Keratinocyte (primary cell): ENCODE measurements around the gene PTPRU. TPM values are rescaled to one million over a fixed set of nuclear protein-coding genes. Genes with fewer than 3 reads are reported as not detected.

ENCODE experiments used
- DNase-seq: peaks from one replicate; pipeline ENCODE4 v3.0.0-alpha.2; 2011; ENCODE audit warnings: low read depth, missing footprints, low spot score
- FAIRE-seq: peaks from 2 replicates; lab custom pipeline; 2011; peaks lifted over from hg19 to GRCh38; lab: Jason Lieb, UNC
- H2AFZ ChIP-seq: 2 replicates; pipeline ENCODE4 v1.6.0; 2012; ENCODE audit warnings: low read length, control low read depth, inconsistent platforms; ENCODE audit not compliant: control insufficient read depth
- H3K27ac ChIP-seq: 2 replicates; pipeline ENCODE4 v1.5.1; 2011; ENCODE audit warnings: low read length; ENCODE audit not compliant: control insufficient read depth, insufficient read depth
- H3K27me3 ChIP-seq: 3 replicates; pipeline ENCODE4 v1.6.0; 2011; ENCODE audit warnings: low read length; ENCODE audit not compliant: control insufficient read depth, insufficient read depth; ENCODE audit errors: extremely low read depth
- H3K36me3 ChIP-seq, 2 experiments: 2 replicates in 1 of 2; 3 replicates in 1 of 2; pipeline ENCODE4 v1.5.1; 2011; ENCODE audit warnings: low read length in 2 of 2, mild to moderate bottlenecking in 1 of 2; ENCODE audit not compliant: control insufficient read depth in 2 of 2, insufficient read depth in 2 of 2; ENCODE audit errors: extremely low read depth in 1 of 2
- H3K4me1 ChIP-seq: 3 replicates; pipeline ENCODE4 v1.5.1; 2011; ENCODE audit warnings: low read length; ENCODE audit not compliant: control insufficient read depth, insufficient read depth; ENCODE audit errors: extremely low read depth
- H3K4me2 ChIP-seq: 3 replicates; pipeline ENCODE4 v1.6.0; 2011; ENCODE audit warnings: low read depth, low read length; ENCODE audit not compliant: control insufficient read depth, insufficient read depth; ENCODE audit errors: extremely low read depth
- H3K4me3 ChIP-seq, 3 experiments: fragments of 200-600 bp in 1 of 3; sonication (generic) in 1 of 3; 2 replicates in 2 of 3; 3 replicates in 1 of 3; pipeline ENCODE4 v1.5.1; 2011 to 2016; ENCODE audit warnings: low read length in 3 of 3, mild to moderate bottlenecking in 3 of 3, control low read depth in 2 of 3, inconsistent platforms in 1 of 3, low read depth in 1 of 3, mixed read lengths in 1 of 3, mixed run types in 1 of 3, moderate library complexity in 1 of 3; ENCODE audit not compliant: control insufficient read depth in 2 of 3, insufficient read depth in 2 of 3; ENCODE audit errors: extremely low read depth in 1 of 3
- H3K79me2 ChIP-seq: 2 replicates; pipeline ENCODE4 v1.6.0; 2012; ENCODE audit warnings: low read length; ENCODE audit not compliant: control insufficient read depth, insufficient read depth
- H3K9ac ChIP-seq: 3 replicates; pipeline ENCODE4 v1.6.0; 2011; ENCODE audit warnings: low read length; ENCODE audit not compliant: control insufficient read depth, insufficient read depth; ENCODE audit errors: extremely low read depth
- H3K9me1 ChIP-seq: 3 replicates; pipeline ENCODE4 v1.6.0; 2011; ENCODE audit warnings: low read length; ENCODE audit not compliant: control insufficient read depth, insufficient read depth; ENCODE audit errors: extremely low read depth
- H3K9me3 ChIP-seq: 2 replicates; pipeline ENCODE4 v1.5.1; 2012; ENCODE audit warnings: low read depth, low read length; ENCODE audit not compliant: control insufficient read depth
- H4K20me1 ChIP-seq: 3 replicates; pipeline ENCODE4 v1.6.0; 2011; ENCODE audit warnings: low read length; ENCODE audit not compliant: control insufficient read depth, insufficient read depth; ENCODE audit errors: extremely low read depth
- CTCF ChIP-seq, 3 experiments: IDR thresholded peaks in 1 of 3; conservative IDR thresholded peaks in 1 of 3; optimal IDR thresholded peaks in 1 of 3; 2 replicates in 2 of 3; 3 replicates in 1 of 3; pipeline versions ENCODE3 to v1.5.1; 2011; ENCODE audit warnings: low read length in 3 of 3, mild to moderate bottlenecking in 3 of 3, moderate library complexity in 2 of 3, control low read depth in 1 of 3, inconsistent platforms in 1 of 3; ENCODE audit not compliant: insufficient read depth in 2 of 3; ENCODE audit errors: extremely low read depth in 1 of 3
- EZH2 ChIP-seq: IDR thresholded peaks from one replicate; pipeline ENCODE4 v1.6.1; 2012; ENCODE audit warnings: inconsistent platforms, mild to moderate bottlenecking, low read length, moderate library complexity
- dilution Hi-C: fragments of 300-500 bp; cut with MboI; formaldehyde crosslinking; loops from one replicate; pipeline ENCODE4 v1.7.0; 2020; ENCODE audit warnings: low sequenced_read_pairs; ENCODE audit not compliant: extremely low pct_ligation_motif_present
- polyA plus RNA-seq, 5 experiments: library from polyadenylated mRNA; depleted of rRNA in 3 of 5; stranded (reverse) in 3 of 5; stranded (forward) in 1 of 5; unstranded in 1 of 5; fragments of >200 nt; gene quantifications; 1 replicate in 1 of 5; 2 replicates in 3 of 5; 3 replicates in 1 of 5; pipeline versions ENCODE4 v1.2.1 to v1.2.3, GENCODE V29; 2011 to 2012; ENCODE audit warnings: missing spikeins in 2 of 5, low read depth in 1 of 5, low replicate concordance in 1 of 5

Gene PTPRU
- polyA plus RNA-seq, 1 donor (not counting 4 experiments of a cell fraction or from before 2014, with no cell fraction given) = 4.3 TPM

GRCh38 chr1:29356663-29357062 lies 120.3 kb downstream of the PTPRU start:
- H3K36me3 ChIP-seq = no peaks in the 10 kb centered on the region
- dilution Hi-C loops = loop anchor here (25.0 kb wide), 1 partner anchor 119 kb away; the partner anchor contains the start of genes MECR and PTPRU
- no peak overlapping the region for H3K9ac ChIP-seq
- H3K4me3 ChIP-seq = no peak overlapping the region
- FAIRE-seq = no peak
- H3K9me3 ChIP-seq = no peaks in the 10 kb centered on the region
- DNase-seq = no peak
- H2AFZ ChIP-seq = no peak overlapping the region
- TF ChIP-seq EZH2 (no peak), CTCF (optimal IDR thresholded peaks at IDR 0.05 in 1 of 3, IDR thresholded peaks at IDR 0.05 in 1 of 3, conservative IDR thresholded peaks at IDR 0.05 in 1 of 3; ENCODE audit: extremely low read depth in 1 of 3, insufficient read depth in 2 of 3, low read length in 3 of 3) (no peak)
- H3K4me1 ChIP-seq = peaks cover 8% of the 10 kb centered on the region
- H3K27ac ChIP-seq = no peak overlapping the region
- H3K79me2 ChIP-seq = no peaks in the 10 kb centered on the region
- H3K9me1 ChIP-seq = no peaks in the 10 kb centered on the region
- H3K27me3 ChIP-seq = no peaks in the 10 kb centered on the region
- no peak overlapping the region for H3K4me2 ChIP-seq
- H4K20me1 ChIP-seq = no peaks in the 10 kb centered on the region

GRCh38 chr1:29357452-29357851 lies 121.1 kb downstream of the PTPRU start:
- H3K36me3 ChIP-seq = no peaks in the 10 kb centered on the region
- H3K27ac ChIP-seq = no peak overlapping the region
- no peak overlapping the region for H3K4me2 ChIP-seq
- no peak overlapping the region for H2AFZ ChIP-seq
- TF ChIP-seq EZH2 = no peak
- TF ChIP-seq CTCF (optimal IDR thresholded peaks at IDR 0.05 in 1 of 3, IDR thresholded peaks at IDR 0.05 in 1 of 3, conservative IDR thresholded peaks at IDR 0.05 in 1 of 3; ENCODE audit: extremely low read depth in 1 of 3, insufficient read depth in 2 of 3, low read length in 3 of 3) = no peak
- no peaks in the 10 kb centered on the region for H3K79me2 ChIP-seq
- DNase-seq = no peak
- H3K4me1 ChIP-seq = peaks cover 8% of the 10 kb centered on the region
- H4K20me1 ChIP-seq = no peaks in the 10 kb centered on the region
- no peaks in the 10 kb centered on the region for H3K9me3 ChIP-seq
- no peak for FAIRE-seq
- no peaks in the 10 kb centered on the region for H3K27me3 ChIP-seq
- H3K9ac ChIP-seq = no peak overlapping the region
- dilution Hi-C loops = loop anchor here (25.0 kb wide), 1 partner anchor 120 kb away; the partner anchor contains the start of genes MECR and PTPRU
- H3K9me1 ChIP-seq = no peaks in the 10 kb centered on the region
- no peak overlapping the region for H3K4me3 ChIP-seq
